CD8-positive, alpha-beta memory T cell (primary cell): Measurements from ENCODE around the gene KEAP1. TPM values are rescaled to one million over a fixed set of nuclear protein-coding genes. Genes with fewer than 3 reads are reported as not detected.
"Not testable (repeated sequence)": the region's sequence is repeated elsewhere in the genome, so short reads cannot be mapped to it uniquely, and the experiment has no call there.

Source experiments
- CTCF ChIA-PET: fragments of 350-600 bp; sonication (Branson Sonifier 250); formaldehyde crosslinking; loops from one replicate; lab custom pipeline; 2021; ENCODE audit warnings: antibody characterized with exemption; lab: Charles Lee
- POLR2A ChIA-PET: fragments of 350-600 bp; sonication (Branson Sonifier 250); formaldehyde crosslinking; loops from one replicate; lab custom pipeline; 2021; ENCODE audit warnings: antibody characterized with exemption; lab: Charles Lee
- DNase-seq, 5 donors: peaks; one replicate each; pipeline versions ENCODE4 v3.0.0 to v3.0.0-alpha.2; 2020 to 2022; ENCODE audit warnings: mixed read lengths in 1 of 5
- H3K27ac ChIP-seq: one replicate; pipeline ENCODE4 v1.7.0; 2013; ENCODE audit warnings: low read depth, mild to moderate bottlenecking, low read length, moderate library complexity
- H3K27me3 ChIP-seq: 2 replicates; pipeline ENCODE4 v1.7.0; 2013; ENCODE audit warnings: low read length, mild to moderate bottlenecking; ENCODE audit not compliant: insufficient read depth, poor library complexity, severe bottlenecking
- H3K36me3 ChIP-seq: 2 replicates; pipeline ENCODE4 v1.7.0; 2013; ENCODE audit warnings: mild to moderate bottlenecking, low read length, moderate library complexity; ENCODE audit not compliant: insufficient read depth
- H3K4me1 ChIP-seq: 2 replicates; pipeline ENCODE4 v1.7.0; 2013; ENCODE audit warnings: mild to moderate bottlenecking, low read length, moderate library complexity; ENCODE audit not compliant: insufficient read depth
- H3K4me3 ChIP-seq: 2 replicates; pipeline ENCODE4 v1.7.0; 2013; ENCODE audit warnings: mild to moderate bottlenecking, low read length
- H3K9me3 ChIP-seq: 2 replicates; pipeline ENCODE4 v1.7.0; 2013; ENCODE audit warnings: mild to moderate bottlenecking, low read length
- H3K27ac Mint-ChIP-seq, 8 donors: one replicate each; pipeline ENCODE4 v1.8.0; 2020 to 2021; ENCODE audit warnings: mixed read lengths in 8 of 8, mild to moderate bottlenecking in 6 of 8, inconsistent platforms in 3 of 8, moderate library complexity in 3 of 8
- H3K27me3 Mint-ChIP-seq, 2 donors: one replicate each; pipeline ENCODE4 v1.8.0; 2020 to 2021; ENCODE audit warnings: mixed read lengths in 2 of 2, mild to moderate bottlenecking in 1 of 2, moderate library complexity in 1 of 2
- H3K36me3 Mint-ChIP-seq, 3 donors: one replicate each; pipeline ENCODE4 v1.8.0; 2020 to 2021; ENCODE audit warnings: mixed read lengths in 3 of 3, inconsistent platforms in 1 of 3, mild to moderate bottlenecking in 1 of 3
- H3K4me1 Mint-ChIP-seq, 3 donors: one replicate each; pipeline ENCODE4 v1.8.0; 2020 to 2021; ENCODE audit warnings: mixed read lengths in 3 of 3, inconsistent platforms in 1 of 3, mild to moderate bottlenecking in 1 of 3
- H3K4me3 Mint-ChIP-seq, 7 donors: one replicate each; pipeline ENCODE4 v1.8.0; 2020 to 2021; ENCODE audit warnings: mixed read lengths in 7 of 7, mild to moderate bottlenecking in 6 of 7, moderate library complexity in 4 of 7, inconsistent platforms in 2 of 7
- H3K9me3 Mint-ChIP-seq, 5 donors: one replicate each; pipeline ENCODE4 v1.8.0; 2020 to 2022; ENCODE audit warnings: mixed read lengths in 5 of 5, mild to moderate bottlenecking in 3 of 5, moderate library complexity in 2 of 5, inconsistent platforms in 1 of 5
- polyA plus RNA-seq: library from polyadenylated mRNA; unstranded; fragments of 300-500 nt; fragmentation: Illumina TruSeq; gene quantifications from one replicate; pipeline ENCODE4 v1.2.3, GENCODE V29; 2021
- total RNA-seq, 2 experiments: library from RNA; stranded (reverse); gene quantifications; one replicate each; pipeline ENCODE4 v1.2.3, GENCODE V29; 2021

KEAP1 gene
- total and polyA plus RNA-seq, 3 experiments from 2014 or later: 58.3 to 107 (median 101) TPM

DNA sequence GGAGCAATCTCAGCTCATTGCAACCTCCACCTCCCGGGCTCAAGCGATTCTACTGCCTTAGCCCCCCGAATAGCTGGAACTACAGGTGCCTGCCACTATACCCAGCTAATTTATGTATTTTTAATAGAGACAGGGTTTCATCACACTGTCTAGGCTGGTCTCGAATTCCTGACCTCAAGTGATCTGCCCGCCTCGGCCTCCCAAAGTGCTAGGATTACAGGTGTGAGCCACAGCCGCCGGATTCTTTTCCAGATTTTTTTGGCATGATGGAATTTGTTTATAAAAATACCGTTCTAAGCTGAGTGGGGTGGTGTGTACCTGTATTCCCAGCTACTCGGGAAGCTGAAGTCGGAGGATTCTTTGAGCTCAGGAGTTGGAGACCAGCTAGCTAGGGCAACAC, 34.5 kb upstream of the KEAP1 start:
- Histone ChIP-seq H3K9me3 (no peaks in the 10 kb centered on the region), H3K27me3 (no peaks in the 10 kb centered on the region), H3K27ac (no peak overlapping the region), H3K4me1 (no peaks in the 10 kb centered on the region), H3K36me3 (no peaks in the 10 kb centered on the region), H3K4me3 (no peak overlapping the region)
- Mint-ChIP-seq H3K4me1 (no peaks in the 10 kb centered on the region), H3K4me3 (no peak overlapping the region), H3K27me3 (peaks cover 7 to 21% of the 10 kb centered on the region in 2 donors), H3K36me3 (no peaks in the 10 kb centered on the region), H3K9me3 (no peaks in the 10 kb centered on the region), H3K27ac (no peak overlapping the region)
- DNase-seq: no peak
- CTCF ChIA-PET: interaction anchor here (1.0 to 1.3 kb wide), 2 partner anchors 25 to 27 kb away, joined by 3 to 4 read pairs; no protein-coding TSS in a partner anchor
- POLR2A ChIA-PET: no interaction called here

- no peaks in the 10 kb centered on the region for H3K9me3 Mint-ChIP-seq
- ChIA-PET CTCF (interaction anchor here (1.0 to 1.9 kb wide), 4 partner anchors 17 to 109 kb away, joined by 3 to 6 read pairs (median 4); partner anchors contain the start of genes CDKN2D and S1PR5), POLR2A (no interaction called here)
- no peak overlapping the region for H3K4me3 ChIP-seq
- H3K27me3 ChIP-seq: no peaks in the 10 kb centered on the region
- H3K4me1 ChIP-seq: no peaks in the 10 kb centered on the region
- peaks cover 0 to 3% (median 0%) of the 10 kb centered on the region in 3 donors for H3K4me1 Mint-ChIP-seq
- H3K27me3 Mint-ChIP-seq: peaks cover 7 to 26% of the 10 kb centered on the region in 2 donors
- H3K27ac ChIP-seq: no peak overlapping the region
- no peak overlapping the region for H3K27ac Mint-ChIP-seq
- no peaks in the 10 kb centered on the region for H3K9me3 ChIP-seq
- no peaks in the 10 kb centered on the region for H3K36me3 Mint-ChIP-seq
- no peak overlapping the region for H3K4me3 Mint-ChIP-seq
- DNase-seq: no peak
- H3K36me3 ChIP-seq: no peaks in the 10 kb centered on the region
Observed at GRCh38 chr19:10535613-10536012, 32.5 kb upstream of the KEAP1 start.

DNA sequence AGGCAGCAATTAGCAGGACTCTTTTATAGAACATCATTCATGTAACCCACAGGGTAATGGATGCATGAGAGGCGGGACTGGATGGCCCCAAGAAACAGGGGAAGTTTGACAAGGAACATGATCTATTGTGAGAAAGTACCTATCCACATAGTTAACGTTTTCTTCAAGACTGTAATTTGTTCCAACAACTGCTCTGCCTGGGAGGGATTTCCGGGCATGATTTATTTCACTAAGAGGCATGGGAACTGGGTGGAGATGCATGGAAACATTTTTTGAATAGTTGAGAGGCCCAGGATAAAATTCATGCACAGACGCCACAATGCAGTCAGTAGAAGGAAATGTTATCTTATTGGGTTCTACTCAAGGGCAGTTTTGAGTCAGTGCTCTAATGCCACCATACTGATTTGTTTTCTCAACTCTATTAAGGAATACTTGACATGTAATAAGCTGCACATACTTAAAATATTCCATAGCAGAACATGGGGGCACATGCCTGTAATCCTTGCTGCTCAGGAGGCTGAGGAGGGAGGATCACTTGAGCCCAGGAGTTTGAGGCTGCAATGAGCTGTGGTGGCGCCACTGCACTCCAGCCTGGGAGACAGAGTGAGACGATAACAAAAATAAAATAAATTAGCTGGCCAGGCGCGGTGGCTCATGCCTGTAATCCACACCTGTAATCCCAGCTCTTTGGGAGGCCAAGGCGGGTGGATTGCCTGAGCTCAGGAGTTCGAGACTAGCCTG, 30.7 kb upstream of the KEAP1 start:
- no peaks in the 10 kb centered on the region for H3K27me3 ChIP-seq
- peak overlapping the region in 1 of 8 donors; percentile 18 for H3K27ac Mint-ChIP-seq
- no peak overlapping the region for H3K4me3 Mint-ChIP-seq
- H3K36me3 Mint-ChIP-seq: no peaks in the 10 kb centered on the region
- no peaks in the 10 kb centered on the region for H3K9me3 ChIP-seq
- H3K27me3 Mint-ChIP-seq: peaks cover 4 to 20% of the 10 kb centered on the region in 2 donors
- POLR2A ChIA-PET: no interaction called here
- peaks cover 0 to 3% (median 0%) of the 10 kb centered on the region in 3 donors for H3K4me1 Mint-ChIP-seq
- no peak overlapping the region for H3K27ac ChIP-seq
- H3K9me3 Mint-ChIP-seq: no peaks in the 10 kb centered on the region
- H3K36me3 ChIP-seq: no peaks in the 10 kb centered on the region
- CTCF ChIA-PET: interaction anchor here (1.2 kb wide), 1 partner anchor 38 kb away, joined by 6 read pairs; no protein-coding TSS in a partner anchor
- H3K4me1 ChIP-seq: no peaks in the 10 kb centered on the region
- no peak for DNase-seq
- H3K4me3 ChIP-seq: no peak overlapping the region

GRCh38 chr19:10532457-10532856, 29.3 kb upstream of the KEAP1 start:
- Mint-ChIP-seq H3K27ac (no peak overlapping the region), H3K9me3 (no peaks in the 10 kb centered on the region), H3K36me3 (no peaks in the 10 kb centered on the region), H3K4me3 (no peak overlapping the region), H3K4me1 (peaks cover 0 to 3% (median 0%) of the 10 kb centered on the region in 3 donors), H3K27me3 (peaks cover 4 to 11% of the 10 kb centered on the region in 2 donors)
- ChIA-PET CTCF (interaction anchor here (0.8 kb wide), 1 partner anchor 22 kb away, joined by 3 read pairs; no protein-coding TSS in a partner anchor), POLR2A (no interaction called here)
- H3K27ac ChIP-seq: no peak overlapping the region
- no peaks in the 10 kb centered on the region for H3K36me3 ChIP-seq
- no peaks in the 10 kb centered on the region for H3K4me1 ChIP-seq
- H3K27me3 ChIP-seq: no peaks in the 10 kb centered on the region
- DNase-seq: no peak
- H3K4me3 ChIP-seq: no peak overlapping the region
- H3K9me3 ChIP-seq: no peaks in the 10 kb centered on the region

GRCh38 chr19:10526887-10527286, 23.7 kb upstream of the KEAP1 start:
- H3K4me1 ChIP-seq, CTCF ChIA-PET, H3K27me3 ChIP-seq, H3K27ac Mint-ChIP-seq, DNase-seq, H3K4me3 ChIP-seq, H3K27ac ChIP-seq, H3K36me3 Mint-ChIP-seq, H3K27me3 Mint-ChIP-seq, H3K4me3 Mint-ChIP-seq, H3K36me3 ChIP-seq, H3K9me3 ChIP-seq, H3K9me3 Mint-ChIP-seq: not testable (repeated sequence)
- peaks cover 5 to 16% (median 10%) of the 10 kb centered on the region in 3 donors for H3K4me1 Mint-ChIP-seq
- POLR2A ChIA-PET: interaction anchor here (0.7 kb wide), 1 partner anchor 1387 kb away, joined by 3 read pairs; the partner anchor contains the start of gene ZNF317

DNA sequence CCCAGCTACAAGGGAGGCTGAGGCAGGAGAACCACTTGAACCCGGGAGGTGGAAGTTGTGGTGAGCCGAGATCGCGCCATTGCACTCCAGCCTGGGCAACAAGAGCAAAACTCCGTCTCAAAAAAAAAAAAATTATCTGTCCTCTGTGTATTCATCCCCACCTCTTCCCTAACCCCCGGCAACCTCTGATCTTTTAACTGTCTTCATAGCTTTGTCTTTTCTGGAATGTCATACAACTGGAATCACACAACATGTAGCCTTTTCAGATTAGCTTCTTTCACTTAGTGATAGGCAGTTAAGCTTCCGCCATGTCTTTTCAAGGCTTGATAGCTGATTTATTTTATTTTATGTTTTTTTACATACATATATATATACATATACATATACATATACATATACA, 22.5 kb upstream of the KEAP1 start:
- H3K9me3 Mint-ChIP-seq: no peaks in the 10 kb centered on the region
- POLR2A ChIA-PET: interaction anchor here (0.7 kb wide), 1 partner anchor 46 kb away, joined by 3 read pairs; no protein-coding TSS in a partner anchor
- H3K27me3 ChIP-seq: no peaks in the 10 kb centered on the region
- DNase-seq: no peak
- peaks cover 0 to 2% of the 10 kb centered on the region in 2 donors for H3K27me3 Mint-ChIP-seq
- peaks cover 5 to 18% (median 10%) of the 10 kb centered on the region in 3 donors for H3K4me1 Mint-ChIP-seq
- no peaks in the 10 kb centered on the region for H3K9me3 ChIP-seq
- peaks cover 6% of the 10 kb centered on the region for H3K4me1 ChIP-seq
- H3K36me3 ChIP-seq: no peaks in the 10 kb centered on the region
- CTCF ChIA-PET: interaction anchor here (1.3 kb wide), 1 partner anchor 9 kb away, joined by 3 read pairs; the partner anchor contains the start of gene S1PR5
- no peak overlapping the region for H3K4me3 Mint-ChIP-seq
- no peaks in the 10 kb centered on the region for H3K36me3 Mint-ChIP-seq
- no peak overlapping the region for H3K4me3 ChIP-seq
- no peak overlapping the region for H3K27ac ChIP-seq
- H3K27ac Mint-ChIP-seq: no peak overlapping the region

GRCh38 chr19:10523135-10523636, 20.0 kb upstream of the KEAP1 start:
- Mint-ChIP-seq H3K27ac (peak overlapping the region; percentile 68 to 94 (median 90)), H3K36me3 (no peaks in the 10 kb centered on the region), H3K4me1 (peaks cover 23 to 37% (median 29%) of the 10 kb centered on the region in 3 donors), H3K27me3 (peaks cover 11 to 16% of the 10 kb centered on the region in 2 donors), H3K9me3 (no peaks in the 10 kb centered on the region), H3K4me3 (peak overlapping the region in 6 of 7 donors; percentile 43 to 57 (median 50))
- Histone ChIP-seq H3K4me3 (no peak overlapping the region), H3K4me1 (peaks cover 24% of the 10 kb centered on the region), H3K27ac (no peak overlapping the region), H3K27me3 (peaks cover 8% of the 10 kb centered on the region), H3K36me3 (no peaks in the 10 kb centered on the region), H3K9me3 (no peaks in the 10 kb centered on the region)
- POLR2A ChIA-PET: interaction anchor here (0.6 to 0.7 kb wide), 3 partner anchors 562 to 1434 kb away, joined by 4 to 9 read pairs (median 7); no protein-coding TSS in a partner anchor
- CTCF ChIA-PET: interaction anchor here (0.6 to 2.3 kb wide), 7 partner anchors 11 to 121 kb away, joined by 3 to 7 read pairs (median 3); no protein-coding TSS in a partner anchor
- DNase-seq: peak in 2 of 5 donors; percentile 46 to 64
